GM12878 (cell line): ENCODE results near the gene STK16. TPM values are rescaled to one million over a fixed set of nuclear protein-coding genes. Genes with fewer than 3 reads are reported as not detected.

Experiments
- CHD2 ChIP-seq: IDR thresholded peaks from 2 replicates; pipeline ENCODE4 v1.6.1; 2011; ENCODE audit warnings: low read depth, low read length, improper control_type of control experiment, borderline replicate concordance
- CUX1 ChIP-seq: IDR thresholded peaks from 2 replicates; pipeline ENCODE4 v1.6.1; 2012; ENCODE audit warnings: improper control_type of control experiment, low read depth, low read length; ENCODE audit not compliant: insufficient replicate concordance
- DPF2 ChIP-seq: fragments of 450-650 bp; IDR thresholded peaks from 2 replicates; pipeline ENCODE4 v1.6.1; 2017; ENCODE audit warnings: mild to moderate bottlenecking
- HSF1 ChIP-seq: fragments of 150-350 bp; IDR thresholded peaks from 2 replicates; pipeline ENCODE4 v1.6.1; 2014; ENCODE audit warnings: mild to moderate bottlenecking, low read depth, low read length
- IRF3 ChIP-seq: fragments of 450-650 bp; IDR thresholded peaks from 2 replicates; pipeline ENCODE4 v1.6.1; 2014; ENCODE audit warnings: mild to moderate bottlenecking
- JUND ChIP-seq: IDR thresholded peaks from 2 replicates; pipeline ENCODE4 v1.6.1; 2012; ENCODE audit warnings: low read depth, mild to moderate bottlenecking, low read length, improper control_type of control experiment, moderate library complexity
- LARP7 ChIP-seq: fragments of 450-650 bp; IDR thresholded peaks from 2 replicates; pipeline ENCODE4 v1.6.1; 2017; ENCODE audit warnings: mild to moderate bottlenecking
- NR2C1 ChIP-seq: fragments of 450-650 bp; IDR thresholded peaks from 2 replicates; pipeline ENCODE4 v1.6.1; 2017; ENCODE audit warnings: antibody characterized with exemption, mild to moderate bottlenecking, moderate library complexity
- PAX5 ChIP-seq: IDR thresholded peaks from 2 replicates; pipeline ENCODE4 v1.6.1; 2011; ENCODE audit warnings: low read depth, low read length, borderline replicate concordance
- POU2F2 ChIP-seq: IDR thresholded peaks from 3 replicates; pipeline ENCODE4 v1.6.1; 2011; ENCODE audit warnings: low read depth, mild to moderate bottlenecking, low read length, borderline replicate concordance
- TAF1 ChIP-seq: IDR thresholded peaks from 2 replicates; pipeline ENCODE4 v1.6.1; 2011; ENCODE audit warnings: mild to moderate bottlenecking, low read depth, low read length, borderline replicate concordance
- ZNF592 ChIP-seq: fragments of 450-650 bp; IDR thresholded peaks from 2 replicates; pipeline ENCODE4 v1.6.1; 2017; ENCODE audit warnings: mild to moderate bottlenecking, moderate library complexity
- ZNF687 ChIP-seq: fragments of 450-650 bp; IDR thresholded peaks from 2 replicates; pipeline ENCODE4 v1.6.1; 2017; ENCODE audit warnings: mild to moderate bottlenecking, moderate library complexity
- ZSCAN29 ChIP-seq: fragments of 450-650 bp; IDR thresholded peaks from 2 replicates; pipeline ENCODE4 v1.6.1; 2017; ENCODE audit warnings: mild to moderate bottlenecking, moderate library complexity
- polyA plus RNA-seq, 11 experiments: library from polyadenylated mRNA; depleted of rRNA in 4 of 11; unstranded in 6 of 11; stranded (reverse) in 5 of 11; fragments of >200 nt; fragmentation: Nextera tagmentation in 4 of 11; fragmentation: Illumina TruSeq in 1 of 11; extraction: Ambion mirVana in 4 of 11; extraction: Trizol in 1 of 11; gene quantifications; 1 replicate in 1 of 11; 2 replicates in 10 of 11; pipeline versions ENCODE4 v1.2.1 to v1.2.3, GENCODE V29; 2011 to 2016; ENCODE audit warnings: inconsistent platforms in 2 of 11, missing spikeins in 2 of 11, low read depth in 1 of 11
- total RNA-seq, 4 experiments: library from RNA; depleted of rRNA in 3 of 4; stranded (reverse); fragments of >200 nt in 3 of 4; fragmentation: Illumina TruSeq in 1 of 4; extraction: Trizol in 1 of 4; gene quantifications; 2 replicates each; pipeline versions ENCODE4 v1.2.1 to v1.2.3, GENCODE V29; 2013 to 2021

STK16 gene
- total and polyA plus RNA-seq, 10 of the 15 experiments (the other 5 are each of a cell fraction or from before 2014, with no cell fraction given) = 4.3 to 50.1 (median 17.9) TPM

GRCh38 chr2:219279916-219280516 lies 34.7 kb downstream of the STK16 start (continued):
- no peak for TF ChIP-seq LARP7
- no peak for TF ChIP-seq IRF3
- TF ChIP-seq ZNF687 = no peak
- TF ChIP-seq CUX1 = no peak
- TF ChIP-seq NR2C1 = no peak
- no peak for TF ChIP-seq PAX5
- TF ChIP-seq JUND = no peak
- TF ChIP-seq HSF1 = no peak
- no peak for TF ChIP-seq TAF1
- TF ChIP-seq ZSCAN29 = no peak
- TF ChIP-seq ZNF592 = no peak
- no peak for TF ChIP-seq POU2F2
- no peak for TF ChIP-seq CHD2
- no peak for TF ChIP-seq DPF2
